ENCODE data around the gene GSS.

DNA sequence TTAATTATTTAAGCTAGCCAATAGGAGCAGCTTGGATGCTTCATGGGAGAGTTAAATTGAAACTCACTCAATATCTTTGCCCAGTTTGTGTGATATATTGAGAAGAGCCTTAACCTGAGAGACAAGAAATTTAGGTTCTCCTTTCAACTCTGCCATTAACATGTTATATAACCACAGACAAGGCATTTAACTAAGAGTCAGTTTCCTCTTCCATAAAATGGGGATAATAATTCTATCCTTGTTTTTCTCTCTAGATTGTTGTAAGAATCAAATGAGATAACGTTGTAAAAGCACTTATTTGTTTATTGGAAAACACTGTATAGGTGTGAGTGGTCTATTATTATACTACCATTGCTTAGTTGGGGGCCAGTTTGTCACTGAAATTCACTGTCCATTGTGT lies 71.3 kb downstream of the GSS start:
- TF ChIP-seq, protein P1, sequence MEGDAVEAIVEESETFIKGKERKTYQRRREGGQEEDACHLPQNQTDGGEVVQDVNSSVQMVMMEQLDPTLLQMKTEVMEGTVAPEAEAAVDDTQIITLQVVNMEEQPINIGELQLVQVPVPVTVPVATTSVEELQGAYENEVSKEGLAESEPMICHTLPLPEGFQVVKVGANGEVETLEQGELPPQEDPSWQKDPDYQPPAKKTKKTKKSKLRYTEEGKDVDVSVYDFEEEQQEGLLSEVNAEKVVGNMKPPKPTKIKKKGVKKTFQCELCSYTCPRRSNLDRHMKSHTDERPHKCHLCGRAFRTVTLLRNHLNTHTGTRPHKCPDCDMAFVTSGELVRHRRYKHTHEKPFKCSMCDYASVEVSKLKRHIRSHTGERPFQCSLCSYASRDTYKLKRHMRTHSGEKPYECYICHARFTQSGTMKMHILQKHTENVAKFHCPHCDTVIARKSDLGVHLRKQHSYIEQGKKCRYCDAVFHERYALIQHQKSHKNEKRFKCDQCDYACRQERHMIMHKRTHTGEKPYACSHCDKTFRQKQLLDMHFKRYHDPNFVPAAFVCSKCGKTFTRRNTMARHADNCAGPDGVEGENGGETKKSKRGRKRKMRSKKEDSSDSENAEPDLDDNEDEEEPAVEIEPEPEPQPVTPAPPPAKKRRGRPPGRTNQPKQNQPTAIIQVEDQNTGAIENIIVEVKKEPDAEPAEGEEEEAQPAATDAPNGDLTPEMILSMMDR (IDR thresholded peaks at IDR 0.05 in 2 of 3, conservative IDR thresholded peaks at IDR 0.05 in 1 of 3; ENCODE audit: borderline replicate concordance in 1 of 3, insufficient read depth in 1 of 3, low read depth in 2 of 3, low read length in 2 of 3): no peak
- TF ChIP-seq EZH2 (IDR thresholded peaks at IDR 0.05) (no peak), FOSL1 (IDR thresholded peaks at IDR 0.05; ENCODE audit: low read depth) (no peak), YY1 (IDR thresholded peaks at IDR 0.05; ENCODE audit: extremely low read depth, insufficient replicate concordance, low read depth, low read length) (no peak)

All from HCT116 (cell line).